HepG2 (cell line): Measurements from ENCODE around the gene ATP4B. TPM values are rescaled to one million over a fixed set of nuclear protein-coding genes. Genes with fewer than 3 reads are reported as not detected.

Source experiments
- ATAC-seq: fragments of 200-7000 bp; cut with Tn5 transposase; 3 replicates; pipeline ENCODE4 v1.9.1; 2020; ENCODE audit warnings: mild to moderate bottlenecking, moderate library complexity
- BruUV-seq: library from RNA; stranded (reverse); fragments of 400-500 nt; replicated peaks from 2 replicates; lab custom pipeline; 2021; lab: Mats Ljungman, UMichigan
- CTCF ChIA-PET: fragments of 300-600 bp; formaldehyde crosslinking; extraction: SDS; loops from one replicate; lab custom pipeline; 2021; ENCODE audit warnings: low total read pairs, inconsistent platforms, low intra/inter-chr PET ratio; lab: Yijun Ruan, JAX
- POLR2A ChIA-PET: fragments of 350-600 bp; sonication (Branson Sonifier 250); formaldehyde crosslinking; loops from one replicate; lab custom pipeline; 2020; ENCODE audit warnings: antibody characterized with exemption, inconsistent platforms; lab: Yijun Ruan, JAX
- DNase-seq: peaks from one replicate; pipeline ENCODE4 v3.0.0-alpha.2; 2015; ENCODE audit warnings: low spot score
- FAIRE-seq: peaks from 3 replicates; lab custom pipeline; 2011; peaks lifted over from hg19 to GRCh38; lab: Jason Lieb, UNC
- H2AFZ ChIP-seq: one replicate; pipeline ENCODE4 v1.6.1; 2011; ENCODE audit warnings: low read length, inconsistent platforms
- H3K27ac ChIP-seq: fragments of 300-600 bp; 3 replicates; pipeline ENCODE4 v1.8.0; 2011; ENCODE audit warnings: mixed run types, mild to moderate bottlenecking, mixed read lengths, low read length, inconsistent platforms; ENCODE audit not compliant: insufficient read depth; ENCODE audit errors: extremely low read length
- H3K27me3 ChIP-seq, 2 experiments: fragments of 200-600 bp in 1 of 2; 2 replicates in 1 of 2; 3 replicates in 1 of 2; pipeline versions ENCODE4 v1.6.0 to v1.8.0; 2011; ENCODE audit warnings: low read length in 2 of 2, mild to moderate bottlenecking in 2 of 2, moderate library complexity in 2 of 2, inconsistent platforms in 1 of 2; ENCODE audit not compliant: insufficient read depth in 2 of 2, control insufficient read depth in 1 of 2
- H3K36me3 ChIP-seq, 2 experiments: fragments of 200-600 bp in 1 of 2; replicated peaks in 1 of 2; 2 replicates in 1 of 2; 3 replicates in 1 of 2; pipeline versions ENCODE4 v1.5.1 to v1.8.0; 2011; ENCODE audit warnings: low read length in 2 of 2, inconsistent platforms in 1 of 2; ENCODE audit not compliant: insufficient read depth in 2 of 2, control insufficient read depth in 1 of 2
- H3K4me1 ChIP-seq: 2 replicates; pipeline ENCODE4 v1.5.1; 2012; ENCODE audit warnings: low read length, inconsistent platforms; ENCODE audit not compliant: insufficient read depth
- H3K4me2 ChIP-seq: 2 replicates; pipeline ENCODE4 v1.6.0; 2011; ENCODE audit warnings: low read depth, low read length, inconsistent platforms
- H3K4me3 ChIP-seq, 3 experiments: fragments of 200-600 bp in 1 of 3; sonication (generic), shearing (Covaris generic) in 1 of 3; replicated peaks in 1 of 3; 2 replicates each; pipeline ENCODE4 v1.5.1; 2011 to 2016; ENCODE audit warnings: low read length in 3 of 3, inconsistent platforms in 2 of 3, low read depth in 2 of 3, mild to moderate bottlenecking in 2 of 3, control low read depth in 1 of 3, mixed read lengths in 1 of 3; ENCODE audit not compliant: insufficient read depth in 1 of 3
- H3K79me2 ChIP-seq: one replicate; pipeline ENCODE4 v1.6.1; 2011; ENCODE audit warnings: low read length, inconsistent platforms; ENCODE audit not compliant: insufficient read depth
- H3K9ac ChIP-seq: 2 replicates; pipeline ENCODE4 v1.6.0; 2011; ENCODE audit warnings: mild to moderate bottlenecking, low read depth, low read length, inconsistent platforms; ENCODE audit not compliant: insufficient read depth
- H3K9me3 ChIP-seq: 2 replicates; pipeline ENCODE4 v1.5.1; 2012; ENCODE audit warnings: mild to moderate bottlenecking, low read length
- H4K20me1 ChIP-seq: 2 replicates; pipeline ENCODE4 v1.6.0; 2011; ENCODE audit warnings: inconsistent platforms, mild to moderate bottlenecking, low read length, moderate library complexity; ENCODE audit not compliant: insufficient read depth
- PPARG ChIP-seq: conservative IDR thresholded peaks from 2 replicates; pipeline ENCODE4 v1.6.1; 2016; ENCODE audit warnings: missing biosample characterization, missing genetic modification reagents
- TBX2 ChIP-seq: sonication (generic); formaldehyde crosslinking; IDR thresholded peaks from 2 replicates; pipeline ENCODE4 v1.5.0; 2020; ENCODE audit warnings: missing genetic modification reagents, mild to moderate bottlenecking, borderline replicate concordance
- TRIM22 ChIP-seq: fragments of 450-650 bp; IDR thresholded peaks from 2 replicates; pipeline ENCODE4 v1.6.1; 2017
- ZNF253 ChIP-seq: sonication (generic); formaldehyde crosslinking; IDR thresholded peaks from 2 replicates; pipeline ENCODE4 v1.8.0; 2022; ENCODE audit warnings: mild to moderate bottlenecking, missing genetic modification reagents, borderline replicate concordance
- ZNF333 ChIP-seq: sonication (generic); formaldehyde crosslinking; IDR thresholded peaks from 2 replicates; pipeline ENCODE4 v1.4.0; 2020; ENCODE audit warnings: mild to moderate bottlenecking, missing genetic modification reagents, borderline replicate concordance
- ZNF879 ChIP-seq: sonication (generic); formaldehyde crosslinking; IDR thresholded peaks from 2 replicates; pipeline ENCODE4 v1.8.1; 2023; ENCODE audit warnings: missing genetic modification reagents
- ZNF883 ChIP-seq: sonication (generic); formaldehyde crosslinking; IDR thresholded peaks from 2 replicates; pipeline ENCODE4 v1.5.1; 2020; ENCODE audit warnings: mild to moderate bottlenecking, missing genetic modification reagents; ENCODE audit errors: not compliant biosample characterization
- WGBS: methylation state at CpG from one replicate; pipeline ENCODE4 v1.1.6; 2017; ENCODE audit warnings: low lambda C conversion rate; 5-methylcytosine and 5-hydroxymethylcytosine counted together
- in situ Hi-C: cut with HindIII; loops from 2 replicates; pipeline ENCODE4 v1.10.0; 2017; ENCODE audit warnings: low pct_unique_long_range_greater_than_20kb; ENCODE audit not compliant: extremely low pct_ligation_motif_present
- intact Hi-C: fragments of 100-400 bp; cut with micrococcal nuclease; formaldehyde crosslinking; loops from one replicate; pipeline ENCODE4 v1.10.0; 2022; ENCODE audit not compliant: unreplicated experiment
- polyA plus RNA-seq, 8 experiments: library from polyadenylated mRNA; depleted of rRNA in 3 of 8; stranded (reverse) in 7 of 8; unstranded in 1 of 8; fragments of >200 nt; fragmentation: Illumina TruSeq in 4 of 8; extraction: Trizol in 4 of 8; gene quantifications; 2 replicates each; pipeline versions ENCODE4 v1.2.1 to v1.2.3, GENCODE V29; 2011 to 2016; ENCODE audit warnings: low read depth in 4 of 8, missing spikeins in 1 of 8, mixed read lengths in 1 of 8; ENCODE audit not compliant: insufficient read depth in 1 of 8
- total RNA-seq, 5 experiments: library from RNA; depleted of rRNA; stranded (reverse); fragments of >200 nt; fragmentation: Illumina TruSeq; extraction: Trizol; gene quantifications; 2 replicates each; pipeline ENCODE4 v1.2.3, GENCODE V29; 2016; ENCODE audit warnings: low read depth in 1 of 5

Gene ATP4B
- total and polyA plus RNA-seq, 2 of the 13 experiments (the other 11 are each of a cell fraction or from before 2014, with no cell fraction given) = not detected

- CTCF ChIA-PET = no interaction called here
- H3K27me3 ChIP-seq = no peaks in the 10 kb centered on the region
- H2AFZ ChIP-seq = no peak overlapping the region
- H3K4me1 ChIP-seq = no peaks in the 10 kb centered on the region
- no peaks in the 10 kb centered on the region for H3K9me3 ChIP-seq
- DNase-seq (no peak), ATAC-seq (peak; percentile 13; the same call in 2 of the 3 replicates), FAIRE-seq (no peak)
- no peaks in the 10 kb centered on the region for H3K36me3 ChIP-seq
- no peak overlapping the region for H3K27ac ChIP-seq
- TF ChIP-seq ZNF333 (no peak), PPARG (CRISPR knock-in tag) (no peak), ZNF253 (no peak), TRIM22 (no peak), ZNF879 (CRISPR knock-in tag) (no peak), TBX2 (no peak), ZNF883 (no peak)
- BruUV-seq = no TSS peak
- H3K79me2 ChIP-seq = no peaks in the 10 kb centered on the region
- no peaks in the 10 kb centered on the region for H4K20me1 ChIP-seq
- WGBS = 84% methylated on average over 40 of the region's 42 CpGs
- in situ Hi-C loops = no loop called here
- H3K4me2 ChIP-seq = no peak overlapping the region
- H3K9ac ChIP-seq = no peak overlapping the region
- POLR2A ChIA-PET = no interaction called here
- intact Hi-C loops = no loop called here
- no peak overlapping the region for H3K4me3 ChIP-seq
Observed at GRCh38 chr13:113647351-113648215, 10.4 kb downstream of the ATP4B start.
